NB4 (cell line): ENCODE measurements around the gene LRRFIP2.
"Not testable (repeated sequence)": the region's sequence is repeated elsewhere in the genome, so short reads cannot be mapped to it uniquely, and the experiment has no call there.

ENCODE experiments used
- DNase-seq: peaks from one replicate; pipeline ENCODE4 v3.0.0; 2010; ENCODE audit warnings: low read depth
- H3K4me3 ChIP-seq: one replicate; pipeline ENCODE4 v1.5.1; 2011; ENCODE audit warnings: mild to moderate bottlenecking, low read depth, low read length, moderate library complexity
- MYC ChIP-seq: IDR thresholded peaks from 2 replicates; pipeline ENCODE4 v1.6.1; 2011; ENCODE audit warnings: low read depth, low read length
- POLR2A ChIP-seq: IDR thresholded peaks from 2 replicates; pipeline ENCODE4 v1.6.1; 2011; ENCODE audit warnings: mild to moderate bottlenecking; ENCODE audit not compliant: insufficient read length; ENCODE audit errors: extremely low read depth
- TF ChIP-seq, protein P1 (sequence below): IDR thresholded peaks from 2 replicates; pipeline ENCODE4 v1.6.1; 2011; ENCODE audit warnings: low read depth, low read length
- TF ChIP-seq, protein P2 (sequence below): IDR thresholded peaks from one replicate; pipeline ENCODE4 v1.5.1; 2012; ENCODE audit warnings: low read depth, low read length

LRRFIP2 gene

GRCh38 chr3:37071921-37072320 is 102.5 kb downstream of the LRRFIP2 start:
- H3K4me3 ChIP-seq = no peak overlapping the region
- no peak for DNase-seq
- no peak for TF ChIP-seq POLR2A
- TF ChIP-seq MYC = no peak
- TF ChIP-seq, protein P1, sequence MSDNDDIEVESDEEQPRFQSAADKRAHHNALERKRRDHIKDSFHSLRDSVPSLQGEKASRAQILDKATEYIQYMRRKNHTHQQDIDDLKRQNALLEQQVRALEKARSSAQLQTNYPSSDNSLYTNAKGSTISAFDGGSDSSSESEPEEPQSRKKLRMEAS = no peak
- TF ChIP-seq, protein P2, sequence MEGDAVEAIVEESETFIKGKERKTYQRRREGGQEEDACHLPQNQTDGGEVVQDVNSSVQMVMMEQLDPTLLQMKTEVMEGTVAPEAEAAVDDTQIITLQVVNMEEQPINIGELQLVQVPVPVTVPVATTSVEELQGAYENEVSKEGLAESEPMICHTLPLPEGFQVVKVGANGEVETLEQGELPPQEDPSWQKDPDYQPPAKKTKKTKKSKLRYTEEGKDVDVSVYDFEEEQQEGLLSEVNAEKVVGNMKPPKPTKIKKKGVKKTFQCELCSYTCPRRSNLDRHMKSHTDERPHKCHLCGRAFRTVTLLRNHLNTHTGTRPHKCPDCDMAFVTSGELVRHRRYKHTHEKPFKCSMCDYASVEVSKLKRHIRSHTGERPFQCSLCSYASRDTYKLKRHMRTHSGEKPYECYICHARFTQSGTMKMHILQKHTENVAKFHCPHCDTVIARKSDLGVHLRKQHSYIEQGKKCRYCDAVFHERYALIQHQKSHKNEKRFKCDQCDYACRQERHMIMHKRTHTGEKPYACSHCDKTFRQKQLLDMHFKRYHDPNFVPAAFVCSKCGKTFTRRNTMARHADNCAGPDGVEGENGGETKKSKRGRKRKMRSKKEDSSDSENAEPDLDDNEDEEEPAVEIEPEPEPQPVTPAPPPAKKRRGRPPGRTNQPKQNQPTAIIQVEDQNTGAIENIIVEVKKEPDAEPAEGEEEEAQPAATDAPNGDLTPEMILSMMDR = no peak

DNA sequence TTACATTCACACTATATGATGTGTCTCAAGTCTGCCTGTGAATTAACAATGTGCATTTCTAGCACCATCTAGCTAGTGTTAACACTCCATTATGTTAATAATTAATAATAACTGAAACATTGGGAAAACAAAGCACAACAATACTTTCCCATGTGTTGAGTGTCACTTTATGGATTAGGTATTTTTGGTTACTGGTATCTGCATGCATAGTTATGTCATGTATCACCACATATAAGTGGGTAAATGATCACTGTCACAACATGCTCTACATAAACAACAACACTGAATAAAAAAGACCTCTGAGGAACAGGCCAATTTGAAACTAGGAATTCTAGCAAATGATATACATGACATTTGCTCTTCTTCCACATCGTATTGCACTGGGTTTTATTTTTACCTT is 106.4 kb downstream of the LRRFIP2 start:
- no peak overlapping the region for H3K4me3 ChIP-seq
- no peak for DNase-seq
- TF ChIP-seq, protein P1 = no peak
- no peak for TF ChIP-seq MYC
- TF ChIP-seq, protein P2 = no peak
- TF ChIP-seq POLR2A = no peak

GRCh38 chr3:37067577-37067976 is 106.8 kb downstream of the LRRFIP2 start:
- H3K4me3 ChIP-seq = no peak overlapping the region
- DNase-seq = no peak
- no peak for TF ChIP-seq POLR2A
- TF ChIP-seq, protein P1 = no peak
- TF ChIP-seq, protein P2 = no peak
- TF ChIP-seq MYC = no peak

DNA sequence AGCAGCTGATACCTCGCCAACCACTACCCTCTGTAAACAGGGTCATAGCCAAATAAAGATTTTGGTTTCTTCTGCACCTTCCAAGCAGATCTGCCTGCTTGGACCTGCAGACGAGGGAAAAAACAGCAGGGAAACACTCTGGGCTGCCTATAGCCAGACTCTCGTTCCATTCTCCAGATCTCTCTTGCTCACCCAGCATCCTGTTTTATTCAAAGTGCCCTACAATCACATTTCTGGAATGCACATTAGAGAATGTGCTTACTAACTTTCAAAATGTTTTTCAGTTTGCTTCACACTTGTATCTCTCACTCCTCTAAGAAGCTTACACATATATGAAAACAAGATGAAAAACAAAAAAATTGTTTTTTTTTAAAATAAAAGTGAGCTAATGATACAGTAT is 109.6 kb downstream of the LRRFIP2 start:
- DNase-seq = no peak
- TF ChIP-seq, protein P1 = no peak
- TF ChIP-seq MYC = no peak
- TF ChIP-seq, protein P2 = no peak
- no peak for TF ChIP-seq POLR2A
- H3K4me3 ChIP-seq = no peak overlapping the region

DNA sequence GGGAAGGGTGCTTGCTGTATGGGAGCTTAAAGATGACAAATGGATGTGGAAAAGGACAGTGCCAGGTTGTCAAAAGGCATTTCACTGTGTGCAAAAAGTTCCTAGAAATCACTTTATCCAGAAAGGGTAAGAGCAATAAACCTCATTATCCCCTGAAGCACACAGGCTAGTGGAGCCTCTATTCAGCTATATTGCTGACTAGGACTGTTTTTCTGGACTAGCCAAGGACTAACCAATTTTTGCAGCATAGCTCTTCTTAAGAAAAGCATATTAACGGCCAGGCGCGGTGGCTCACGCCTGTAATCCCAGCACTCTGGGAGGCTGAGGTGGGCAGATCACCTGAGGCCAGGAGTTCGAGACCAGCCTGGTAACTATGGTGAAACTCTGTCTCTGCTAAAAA is 116.3 kb downstream of the LRRFIP2 start:
- H3K4me3 ChIP-seq = no peak overlapping the region
- no peak for DNase-seq
- TF ChIP-seq MYC (no peak), POLR2A (no peak)
- TF ChIP-seq, protein P2 = no peak
- TF ChIP-seq, protein P1 = no peak

DNA sequence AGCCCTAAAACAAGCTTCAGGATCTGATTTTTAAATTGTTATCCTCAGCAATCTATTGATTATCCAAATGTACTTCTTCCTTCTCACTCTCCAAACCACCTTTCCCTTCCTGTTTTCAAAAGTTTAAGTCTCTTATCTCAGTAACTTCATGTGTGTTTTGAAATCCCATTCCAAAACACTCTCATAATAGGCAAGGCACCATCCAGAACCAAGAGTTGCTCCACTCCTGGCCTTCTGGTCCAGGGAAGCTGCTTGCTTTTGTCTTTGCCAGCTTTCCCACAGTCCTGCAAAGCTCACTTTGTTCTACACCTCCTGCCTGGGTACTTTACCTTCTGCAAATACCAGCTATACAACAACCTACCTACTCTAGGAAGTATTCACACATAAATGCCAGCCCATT is 117.6 kb downstream of the LRRFIP2 start:
- no peak overlapping the region for H3K4me3 ChIP-seq
- TF ChIP-seq, protein P1 = no peak
- no peak for TF ChIP-seq POLR2A
- TF ChIP-seq MYC = no peak
- TF ChIP-seq, protein P2 = no peak
- no peak for DNase-seq

DNA sequence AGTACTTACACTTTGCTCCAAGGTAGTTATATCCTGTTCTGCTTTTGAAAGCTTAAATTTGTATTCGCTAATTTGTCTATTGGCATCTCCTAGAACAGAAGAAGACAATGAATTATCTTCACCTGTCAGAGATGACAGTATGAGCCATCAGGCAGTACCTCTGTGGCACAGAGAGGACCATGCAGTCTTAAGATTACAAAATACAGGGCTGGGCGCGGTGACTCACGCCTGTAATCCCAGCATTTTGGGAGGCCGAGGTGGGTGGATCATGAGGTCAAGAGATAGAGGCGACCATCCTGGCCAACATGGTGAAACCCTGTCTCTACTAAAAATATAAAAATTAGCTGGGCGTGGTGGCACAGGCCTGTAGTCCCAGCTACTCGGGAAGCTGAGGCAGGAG is 119.3 kb downstream of the LRRFIP2 start:
- not testable (repeated sequence) for H3K4me3 ChIP-seq

More for the DNA sequence above, 119.3 kb downstream of the LRRFIP2 start:
- peak; percentile 20 for DNase-seq
